GM19025 (cell line): Measurements from ENCODE around the gene CLOCK.

Experiments used
- ATAC-seq: cut with Tn5 transposase; IDR thresholded peaks from one replicate; pipeline ENCODE4 v1.9.1; 2021; ENCODE audit warnings: mild to moderate bottlenecking, low read depth, moderate library complexity; ENCODE audit not compliant: unreplicated experiment

The CLOCK gene

GRCh38 chr4:55431710-55432336 lies 114.9 kb downstream of the CLOCK start:
- ATAC-seq, result no peak

- ATAC-seq, result no peak
These were observed 121.9 kb downstream of the CLOCK start for GRCh38 chr4:55424791-55425190.

GRCh38 chr4:55416176-55416575 lies 130.5 kb downstream of the CLOCK start:
- no peak for ATAC-seq

- ATAC-seq, result no peak
These were observed 135.1 kb downstream of the CLOCK start for GRCh38 chr4:55411621-55412020.

- no peak for ATAC-seq
These were observed 136.3 kb downstream of the CLOCK start for GRCh38 chr4:55410431-55410830.

- peak; percentile 59 for ATAC-seq
These were observed 137.1 kb downstream of the CLOCK start for GRCh38 chr4:55409468-55410171.

- ATAC-seq, result no peak
These were observed 138.9 kb downstream of the CLOCK start for GRCh38 chr4:55407764-55408163.

- no peak for ATAC-seq
These were observed 139.6 kb downstream of the CLOCK start for GRCh38 chr4:55407119-55407518.

- ATAC-seq, result no peak
These were observed 140.2 kb downstream of the CLOCK start for GRCh38 chr4:55406545-55406944.

GRCh38 chr4:55405073-55405472 lies 141.6 kb downstream of the CLOCK start:
- ATAC-seq, result no peak

GRCh38 chr4:55399581-55399980 lies 147.1 kb downstream of the CLOCK start:
- no peak for ATAC-seq

GRCh38 chr4:55398966-55399365 lies 147.7 kb downstream of the CLOCK start:
- ATAC-seq, result no peak

GRCh38 chr4:55398461-55398860 lies 148.2 kb downstream of the CLOCK start:
- no peak for ATAC-seq

GRCh38 chr4:55397520-55398321 lies 149.0 kb downstream of the CLOCK start:
- no peak for ATAC-seq

- no peak for ATAC-seq
These were observed 149.6 kb downstream of the CLOCK start for GRCh38 chr4:55397126-55397436.

GRCh38 chr4:55396308-55397125 lies 150.2 kb downstream of the CLOCK start:
- ATAC-seq, result peak; percentile 23

- ATAC-seq, result peak; percentile 93
These were observed 151.0 kb downstream of the CLOCK start, which contains the start of gene TMEM165 for GRCh38 chr4:55395529-55396307. TSS of gene TMEM165 (plus strand) at chr4:55395957. CDS start at chr4:55396190, 233 bp downstream.

GRCh38 chr4:55395218-55395528 lies 151.5 kb downstream of the CLOCK start:
- no peak for ATAC-seq

GRCh38 chr4:55393461-55394320 lies 153.0 kb downstream of the CLOCK start:
- ATAC-seq, result no peak
